ENCODE results near the gene GOLGA8M. TPM values are rescaled to one million over a fixed set of nuclear protein-coding genes. Genes with fewer than 3 reads are reported as not detected.
"Not testable (repeated sequence)": the region's sequence is repeated elsewhere in the genome, so short reads cannot be mapped to it uniquely, and the experiment has no call there.

GOLGA8M gene
- total and polyA plus RNA-seq, 7 experiments from 2014 or later: 0.53 to 14.9 (median 5.1) TPM; not detected in 1

DNA sequence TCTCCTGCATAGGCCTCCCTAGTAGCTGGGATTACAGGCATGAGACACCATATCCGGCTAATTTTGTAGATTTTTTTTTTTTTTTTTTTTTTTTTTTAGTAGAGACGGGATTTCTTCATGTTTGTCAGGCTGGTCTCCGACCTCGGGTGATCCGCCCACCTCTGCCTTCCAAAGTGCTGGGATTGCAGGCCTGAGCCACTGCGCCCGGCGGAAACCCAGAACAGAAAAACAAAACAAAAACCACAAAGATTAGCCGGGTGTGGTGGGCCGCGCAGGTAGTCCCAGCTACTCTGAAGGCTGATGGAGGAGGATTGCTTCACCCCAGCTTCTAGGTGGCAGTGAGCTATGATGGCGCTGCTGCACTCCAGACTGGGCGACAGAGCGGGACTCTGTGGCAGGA, 14.8 kb upstream of the GOLGA8M start:
- POLR2A ChIA-PET; DNase-seq; H3K4me3 ChIP-seq (ENCODE audit: low read length); H3K4me1 Mint-ChIP-seq; ATAC-seq; H3K4me3 Mint-ChIP-seq; H3K36me3 ChIP-seq (ENCODE audit: control insufficient read depth in 2 of 3, insufficient read depth in 3 of 3, low read length in 3 of 3); H3K36me3 Mint-ChIP-seq; CTCF ChIA-PET; H3K27ac Mint-ChIP-seq; H3K27me3 ChIP-seq (ENCODE audit: control insufficient read depth in 2 of 2, insufficient read depth in 2 of 2, low read length in 2 of 2); H3K9me3 Mint-ChIP-seq; H3K4me1 ChIP-seq (ENCODE audit: control insufficient read depth in 2 of 2, insufficient read depth in 2 of 2, low read length in 2 of 2); H3K27ac ChIP-seq (ENCODE audit: low read depth, low read length); H3K9me3 ChIP-seq (ENCODE audit: control insufficient read depth in 2 of 3, low read length in 3 of 3): not testable (repeated sequence)
- intact Hi-C loops (cut with micrococcal nuclease): loop anchor here in 1 of 2 donors (10.0 kb wide), 1 partner anchor 602 kb away; no protein-coding TSS in a partner anchor
- peaks cover 0 to 27% (median 0%) of the 10 kb centered on the region in 5 donors for H3K27me3 Mint-ChIP-seq

DNA sequence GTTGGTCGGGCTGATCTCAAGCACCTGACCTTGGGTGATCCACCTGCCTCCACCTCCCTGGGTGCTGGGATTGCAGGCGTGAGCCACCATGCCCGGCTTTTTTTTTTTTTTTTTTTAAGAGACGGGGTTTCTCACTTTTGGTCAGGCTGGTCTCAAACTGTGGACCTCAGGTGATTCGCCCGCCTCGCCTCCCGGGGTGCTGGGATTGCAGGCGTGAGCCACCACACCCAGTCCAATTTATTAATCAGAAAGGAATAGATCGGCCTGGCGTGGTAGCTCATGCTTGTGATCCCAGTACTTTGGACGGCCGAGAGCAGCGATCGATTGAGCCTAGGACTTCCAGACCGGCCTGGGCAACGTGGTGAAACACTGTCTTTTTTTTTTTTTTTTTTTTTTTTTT, 13.9 kb upstream of the GOLGA8M start:
- H3K36me3 Mint-ChIP-seq: peaks cover 0 to 1% (median 0%) of the 10 kb centered on the region in 5 donors
- POLR2A ChIA-PET: no interaction called here
- CTCF ChIA-PET: no interaction called here
- no peaks in the 10 kb centered on the region for H3K27me3 ChIP-seq (ENCODE audit: control insufficient read depth in 2 of 2, insufficient read depth in 2 of 2, low read length in 2 of 2)
- no peaks in the 10 kb centered on the region for H3K36me3 ChIP-seq (ENCODE audit: control insufficient read depth in 2 of 3, insufficient read depth in 3 of 3, low read length in 3 of 3)
- H3K9me3 ChIP-seq (ENCODE audit: control insufficient read depth in 2 of 3, low read length in 3 of 3): no peaks in the 10 kb centered on the region
- H3K4me3 ChIP-seq (ENCODE audit: low read length): no peak overlapping the region
- no peak overlapping the region for H3K4me3 Mint-ChIP-seq
- no peak overlapping the region for H3K27ac ChIP-seq (ENCODE audit: low read depth, low read length)
- DNase-seq (no peak), ATAC-seq (no peak)
- no peaks in the 10 kb centered on the region for H3K4me1 ChIP-seq (ENCODE audit: control insufficient read depth in 2 of 2, insufficient read depth in 2 of 2, low read length in 2 of 2)
- H3K9me3 Mint-ChIP-seq: no peaks in the 10 kb centered on the region
- no peak overlapping the region for H3K27ac Mint-ChIP-seq
- peaks cover 0 to 30% (median 0%) of the 10 kb centered on the region in 5 donors for H3K27me3 Mint-ChIP-seq
- peaks cover 0 to 9% (median 5%) of the 10 kb centered on the region in 7 donors for H3K4me1 Mint-ChIP-seq
- intact Hi-C loops (cut with micrococcal nuclease): loop anchor here in 1 of 2 donors (10.0 kb wide), 1 partner anchor 601 kb away; no protein-coding TSS in a partner anchor

DNA sequence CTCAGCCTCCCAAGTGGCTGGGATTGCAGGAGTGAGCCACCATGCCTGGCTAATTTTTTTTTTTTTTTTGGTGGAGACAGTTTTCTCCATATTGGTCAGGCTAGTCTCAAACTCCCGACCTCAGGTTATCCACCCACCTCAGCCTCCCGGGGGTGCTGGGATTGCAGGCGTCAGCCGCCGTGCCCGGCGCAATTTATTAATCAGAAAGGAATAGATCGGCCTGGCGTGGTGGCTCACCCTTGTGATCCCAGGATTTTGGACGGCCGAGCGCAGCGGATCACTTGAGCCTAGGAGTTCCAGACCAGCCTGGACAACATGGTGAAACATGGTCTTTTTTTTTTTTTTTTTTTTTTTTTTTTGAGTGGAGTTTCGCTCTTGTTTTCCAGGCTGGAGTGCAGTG, 13.3 kb upstream of the GOLGA8M start:
- Mint-ChIP-seq H3K27ac (no peak overlapping the region), H3K9me3 (no peaks in the 10 kb centered on the region), H3K4me3 (no peak overlapping the region), H3K36me3 (peaks cover 0 to 1% (median 0%) of the 10 kb centered on the region in 5 donors), H3K4me1 (peaks cover 0 to 9% (median 5%) of the 10 kb centered on the region in 7 donors), H3K27me3 (peaks cover 0 to 30% (median 0%) of the 10 kb centered on the region in 5 donors)
- H3K36me3 ChIP-seq (ENCODE audit: control insufficient read depth in 2 of 3, insufficient read depth in 3 of 3, low read length in 3 of 3): no peaks in the 10 kb centered on the region
- ChIA-PET POLR2A (no interaction called here), CTCF (no interaction called here)
- no peaks in the 10 kb centered on the region for H3K4me1 ChIP-seq (ENCODE audit: control insufficient read depth in 2 of 2, insufficient read depth in 2 of 2, low read length in 2 of 2)
- no peaks in the 10 kb centered on the region for H3K27me3 ChIP-seq (ENCODE audit: control insufficient read depth in 2 of 2, insufficient read depth in 2 of 2, low read length in 2 of 2)
- no peak overlapping the region for H3K27ac ChIP-seq (ENCODE audit: low read depth, low read length)
- DNase-seq: no peak
- ATAC-seq: no peak
- H3K4me3 ChIP-seq (ENCODE audit: low read length): no peak overlapping the region
- intact Hi-C loops (cut with micrococcal nuclease): loop anchor here in 1 of 2 donors (10.0 kb wide), 1 partner anchor 601 kb away; no protein-coding TSS in a partner anchor
- H3K9me3 ChIP-seq (ENCODE audit: control insufficient read depth in 2 of 3, low read length in 3 of 3): no peaks in the 10 kb centered on the region

DNA sequence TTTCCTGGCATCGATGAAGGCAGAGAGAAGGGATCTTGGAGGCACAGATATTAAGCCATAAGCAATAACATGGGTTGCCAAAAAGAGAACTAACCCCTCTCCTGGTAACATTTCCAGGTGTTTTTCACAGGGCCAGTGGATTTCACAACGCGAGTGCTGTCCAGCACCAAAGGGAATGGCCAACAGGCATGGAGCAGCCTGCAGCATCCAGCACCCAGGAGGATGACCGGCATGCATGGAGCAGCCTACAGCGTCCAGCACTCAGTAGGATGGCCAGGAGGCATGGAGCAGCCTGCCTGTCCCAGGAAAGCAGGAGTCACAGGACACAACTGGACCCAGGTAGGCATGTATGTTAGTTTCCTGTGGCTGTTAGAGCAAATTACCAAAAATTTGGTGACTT, 11.8 kb upstream of the GOLGA8M start:
- CTCF ChIA-PET; H3K4me3 Mint-ChIP-seq; H3K36me3 Mint-ChIP-seq; DNase-seq; H3K27ac ChIP-seq (ENCODE audit: low read depth, low read length); H3K4me1 ChIP-seq (ENCODE audit: control insufficient read depth in 2 of 2, insufficient read depth in 2 of 2, low read length in 2 of 2); POLR2A ChIA-PET; H3K9me3 ChIP-seq (ENCODE audit: control insufficient read depth in 2 of 3, low read length in 3 of 3); H3K4me1 Mint-ChIP-seq; H3K9me3 Mint-ChIP-seq; H3K36me3 ChIP-seq (ENCODE audit: control insufficient read depth in 2 of 3, insufficient read depth in 3 of 3, low read length in 3 of 3); H3K27me3 ChIP-seq (ENCODE audit: control insufficient read depth in 2 of 2, insufficient read depth in 2 of 2, low read length in 2 of 2); H3K27ac Mint-ChIP-seq; H3K4me3 ChIP-seq (ENCODE audit: low read length); ATAC-seq: not testable (repeated sequence)
- intact Hi-C loops (cut with micrococcal nuclease): loop anchor here in 1 of 2 donors (10.0 kb wide), 1 partner anchor 599 kb away; no protein-coding TSS in a partner anchor
- H3K27me3 Mint-ChIP-seq: peaks cover 0 to 25% (median 0%) of the 10 kb centered on the region in 5 donors

DNA sequence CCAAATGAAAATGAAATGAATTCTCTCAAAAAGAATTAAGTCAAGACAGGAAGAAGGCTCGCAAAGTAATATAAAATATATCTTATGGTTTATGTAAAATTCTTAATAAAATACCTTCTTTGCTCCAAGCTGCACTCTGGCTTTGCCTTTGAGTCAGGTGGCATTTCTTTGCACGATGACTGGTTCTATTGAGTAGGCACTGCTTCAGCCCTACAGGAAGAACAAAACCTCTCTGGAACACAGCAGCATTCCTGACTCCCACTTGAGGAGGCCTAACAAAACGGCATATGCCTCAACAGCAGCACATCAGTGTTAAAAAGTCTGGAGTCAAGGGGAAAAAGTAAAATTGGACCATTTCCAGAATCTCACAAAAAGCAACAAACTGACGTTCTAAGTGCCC, 7.4 kb upstream of the GOLGA8M start:
- ATAC-seq; H3K36me3 ChIP-seq (ENCODE audit: control insufficient read depth in 2 of 3, insufficient read depth in 3 of 3, low read length in 3 of 3); H3K36me3 Mint-ChIP-seq; H3K9me3 Mint-ChIP-seq; H3K4me1 ChIP-seq (ENCODE audit: control insufficient read depth in 2 of 2, insufficient read depth in 2 of 2, low read length in 2 of 2); POLR2A ChIA-PET; H3K4me1 Mint-ChIP-seq; H3K27ac ChIP-seq (ENCODE audit: low read depth, low read length); H3K4me3 Mint-ChIP-seq; DNase-seq; H3K27ac Mint-ChIP-seq; H3K27me3 ChIP-seq (ENCODE audit: control insufficient read depth in 2 of 2, insufficient read depth in 2 of 2, low read length in 2 of 2); CTCF ChIA-PET; H3K4me3 ChIP-seq (ENCODE audit: low read length); H3K9me3 ChIP-seq (ENCODE audit: control insufficient read depth in 2 of 3, low read length in 3 of 3): not testable (repeated sequence)
- intact Hi-C loops (cut with micrococcal nuclease): loop anchor here in 1 of 2 donors (10.0 kb wide), 1 partner anchor 595 kb away; no protein-coding TSS in a partner anchor
- peaks cover 0 to 25% (median 0%) of the 10 kb centered on the region in 5 donors for H3K27me3 Mint-ChIP-seq

DNA sequence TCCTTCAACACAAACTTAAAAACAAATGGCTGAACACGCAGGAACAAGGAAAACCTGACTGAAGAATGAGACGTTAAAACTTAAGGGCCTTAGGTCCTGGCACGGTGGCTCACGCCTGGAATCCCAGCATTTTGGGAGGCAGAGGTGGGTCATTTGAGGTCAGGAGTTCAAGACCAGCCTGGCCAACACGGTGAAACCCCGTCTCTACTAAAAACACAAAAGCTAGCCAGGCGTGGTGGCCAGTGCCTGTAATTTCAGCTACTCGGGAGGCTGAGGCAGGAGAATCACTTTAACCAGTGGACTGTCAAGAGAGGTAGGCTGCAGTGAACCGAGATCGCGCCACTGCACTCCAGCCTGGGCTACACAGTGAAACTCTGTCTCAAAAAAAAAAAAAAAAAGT, 6.4 kb upstream of the GOLGA8M start:
- H3K9me3 ChIP-seq (ENCODE audit: control insufficient read depth in 2 of 3, low read length in 3 of 3); H3K36me3 ChIP-seq (ENCODE audit: control insufficient read depth in 2 of 3, insufficient read depth in 3 of 3, low read length in 3 of 3); POLR2A ChIA-PET; ATAC-seq; CTCF ChIA-PET; H3K27me3 ChIP-seq (ENCODE audit: control insufficient read depth in 2 of 2, insufficient read depth in 2 of 2, low read length in 2 of 2); DNase-seq; H3K4me1 ChIP-seq (ENCODE audit: control insufficient read depth in 2 of 2, insufficient read depth in 2 of 2, low read length in 2 of 2); H3K27ac ChIP-seq (ENCODE audit: low read depth, low read length); intact Hi-C loops (cut with micrococcal nuclease); H3K9me3 Mint-ChIP-seq; H3K4me3 ChIP-seq (ENCODE audit: low read length); H3K4me3 Mint-ChIP-seq; H3K27ac Mint-ChIP-seq; H3K4me1 Mint-ChIP-seq; H3K36me3 Mint-ChIP-seq: not testable (repeated sequence)
- H3K27me3 Mint-ChIP-seq: peaks cover 0 to 19% (median 0%) of the 10 kb centered on the region in 5 donors

DNA sequence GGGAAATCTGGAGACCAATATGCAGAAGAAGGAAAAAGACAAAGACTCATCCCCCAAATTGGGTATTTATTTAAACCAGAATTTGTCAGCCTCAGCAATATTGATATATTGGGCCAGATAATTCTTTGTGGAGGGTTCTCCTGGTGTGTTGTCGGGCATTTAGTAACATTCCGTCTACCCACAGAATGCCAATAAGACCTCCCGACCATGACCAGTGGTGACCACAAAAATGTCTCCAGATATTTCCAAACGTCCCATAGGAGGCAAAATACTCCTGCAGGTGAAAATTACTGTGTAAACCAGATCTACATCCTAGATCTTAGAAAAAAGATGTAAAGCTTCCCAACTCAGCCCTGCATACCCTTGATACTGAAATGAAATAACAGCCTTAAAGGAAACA, 2.0 kb upstream of the GOLGA8M start:
- H3K36me3 Mint-ChIP-seq; H3K27ac Mint-ChIP-seq; H3K4me1 ChIP-seq (ENCODE audit: control insufficient read depth in 2 of 2, insufficient read depth in 2 of 2, low read length in 2 of 2); H3K27ac ChIP-seq (ENCODE audit: low read depth, low read length); ATAC-seq; intact Hi-C loops (cut with micrococcal nuclease); CTCF ChIA-PET; H3K4me1 Mint-ChIP-seq; H3K4me3 Mint-ChIP-seq; H3K9me3 Mint-ChIP-seq; H3K4me3 ChIP-seq (ENCODE audit: low read length); POLR2A ChIA-PET; DNase-seq; H3K9me3 ChIP-seq (ENCODE audit: control insufficient read depth in 2 of 3, low read length in 3 of 3); H3K36me3 ChIP-seq (ENCODE audit: control insufficient read depth in 2 of 3, insufficient read depth in 3 of 3, low read length in 3 of 3); H3K27me3 ChIP-seq (ENCODE audit: control insufficient read depth in 2 of 2, insufficient read depth in 2 of 2, low read length in 2 of 2): not testable (repeated sequence)
- peaks cover 0 to 12% (median 0%) of the 10 kb centered on the region in 5 donors for H3K27me3 Mint-ChIP-seq

All from naive thymus-derived CD4-positive, alpha-beta T cell (primary cell).